CD4-positive, alpha-beta T cell treated with Interferon alpha-2 for 1 hour (primary cell): ENCODE measurements around the gene OR5K3.
A peak's percentile ranks its signal among the peaks of the same experiment; 100 is the strongest.
"Not testable (repeated sequence)": the region's sequence is repeated elsewhere in the genome, so short reads cannot be mapped to it uniquely, and the experiment has no call there.

Experiments used
- DNase-seq, 2 donors: peaks; one replicate each; pipeline ENCODE4 v3.0.0-alpha.2; 2020 to 2022

The OR5K3 gene

GRCh38 chr3:98390366-98390765 lies at the start of gene OR5K3:
OR5K3 (plus strand) TSS chr3:98390666; CDS start chr3:98390666, 0 bp downstream.
- no peak for DNase-seq

DNA sequence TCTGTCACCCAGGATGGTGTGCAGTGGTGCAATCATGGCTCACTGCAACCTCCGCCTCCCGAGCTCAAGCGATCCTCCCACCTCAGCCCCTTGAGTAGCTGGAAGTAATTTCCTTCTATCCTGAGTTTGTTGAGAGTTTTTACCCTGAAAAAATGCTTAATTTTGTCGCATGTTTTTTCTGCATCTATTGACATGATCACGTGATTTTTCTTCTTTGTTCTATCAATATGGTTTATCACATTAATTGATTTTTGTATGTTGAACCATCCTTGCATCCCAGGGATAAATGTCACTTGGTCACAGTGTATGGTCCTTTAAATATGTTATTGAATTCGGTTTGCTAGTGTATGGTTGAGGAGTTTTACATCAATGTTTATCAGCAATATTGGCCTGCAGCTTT lies 48.7 kb upstream of the OR5K3 start:
- DNase-seq, result no peak

DNA sequence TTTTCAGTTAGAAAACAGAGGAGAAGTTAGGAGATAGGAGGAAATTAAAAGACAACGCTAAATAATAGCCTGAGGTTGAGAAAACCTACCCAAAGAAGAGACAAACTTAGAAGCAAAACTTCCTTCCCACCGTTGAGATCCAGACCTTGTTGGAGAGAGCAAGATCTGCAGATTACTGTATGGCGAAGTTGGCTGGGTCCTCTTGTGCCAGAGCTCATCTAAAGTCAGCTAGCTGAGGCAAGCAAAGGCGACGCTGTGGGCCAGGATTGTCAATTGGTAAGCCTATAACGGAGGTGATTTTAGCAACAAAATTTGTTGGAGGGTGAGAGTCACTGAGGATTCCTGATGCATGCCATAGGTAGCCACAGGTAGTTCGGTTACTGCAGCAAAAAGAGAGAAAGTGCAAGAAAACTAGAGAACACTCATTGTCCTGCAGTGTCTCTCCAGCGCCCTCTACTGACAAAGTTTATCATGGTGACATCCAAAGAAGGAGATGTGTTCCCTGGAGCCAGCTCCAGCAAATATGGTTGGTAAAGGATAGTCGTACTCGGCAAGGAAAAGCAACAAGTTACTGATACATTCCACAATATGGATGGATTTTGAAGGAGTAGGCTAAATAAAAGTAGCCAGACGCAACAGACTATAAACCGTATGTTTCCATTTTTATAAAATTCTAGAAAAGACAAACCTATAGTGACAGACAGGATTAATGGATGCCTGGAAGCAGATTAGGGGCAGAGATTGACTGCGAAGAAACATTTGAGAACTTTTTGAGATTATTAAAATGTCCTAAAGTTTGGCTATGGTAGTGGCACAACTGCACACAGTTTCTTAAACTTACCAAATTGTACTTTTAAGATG lies 46.6 kb upstream of the OR5K3 start:
- DNase-seq, result peak; percentile 11 to 56

DNA sequence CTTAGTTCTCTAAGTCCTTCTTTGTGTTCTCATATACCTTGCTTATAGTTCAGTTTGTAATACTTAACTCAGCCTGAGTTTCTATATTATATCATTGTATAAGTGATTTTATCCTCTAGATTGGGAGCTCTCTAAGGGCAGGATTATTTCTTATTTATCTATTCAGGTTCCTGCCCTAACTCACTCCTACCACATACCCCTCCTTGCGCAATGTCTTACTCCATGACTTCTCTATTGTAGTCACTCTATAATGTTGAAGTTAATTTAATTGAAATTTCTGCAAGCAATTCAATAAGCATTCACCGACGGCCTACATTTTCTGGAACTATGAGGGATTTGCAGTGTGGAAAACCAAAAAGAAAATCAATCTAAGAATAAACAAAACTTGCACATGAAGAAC lies 40.4 kb upstream of the OR5K3 start:
- DNase-seq, result no peak

- no peak for DNase-seq
Observed at GRCh38 chr3:98353554-98353953, 36.9 kb upstream of the OR5K3 start, which contains the start of gene OR5K4. OR5K4 (plus strand) TSS chr3:98353854; CDS start chr3:98353854, 0 bp downstream.

DNA sequence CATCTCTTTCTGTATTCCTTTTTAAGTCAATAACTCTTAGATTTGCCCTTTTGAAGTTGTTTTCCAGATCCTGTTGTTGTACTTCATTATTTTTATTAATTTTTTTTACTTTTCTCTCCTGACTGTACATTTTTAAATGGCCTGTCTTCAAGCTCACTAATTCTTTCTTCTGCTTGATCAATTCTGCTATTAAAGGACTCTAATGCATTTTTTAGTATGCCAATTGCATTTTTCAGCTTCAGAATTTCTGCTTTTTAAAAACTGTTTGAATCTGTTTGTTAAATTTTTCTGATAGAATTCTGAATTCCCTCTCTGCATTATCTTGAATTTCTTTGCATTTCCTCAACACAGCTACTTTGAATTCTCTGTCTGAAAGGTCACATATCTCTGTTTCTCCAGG lies 31.2 kb upstream of the OR5K3 start:
- DNase-seq, result no peak

GRCh38 chr3:98359993-98360675 lies 30.3 kb upstream of the OR5K3 start:
- DNase-seq, result peak in 1 of 2 donors; percentile 18

DNA sequence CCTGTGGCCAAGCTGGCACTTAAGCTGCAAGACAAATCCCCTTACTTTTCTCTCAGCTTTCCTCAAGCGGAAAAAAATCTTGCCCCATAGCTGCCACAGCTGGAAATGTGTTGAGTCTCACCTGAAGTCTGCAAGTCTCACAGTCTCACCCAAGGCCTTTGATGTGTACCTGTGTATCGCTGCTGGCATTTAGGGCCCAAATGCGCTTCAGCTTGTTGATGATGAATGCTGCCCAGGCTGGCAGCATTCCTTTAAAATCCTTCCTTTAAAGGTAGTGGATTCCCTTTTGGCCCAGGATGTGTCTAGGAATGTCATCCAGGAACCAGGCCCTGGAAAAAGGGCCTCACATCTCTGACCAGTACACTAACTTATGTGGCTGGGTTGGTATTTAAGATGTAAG lies 29.8 kb upstream of the OR5K3 start:
- DNase-seq, result no peak

- no peak for DNase-seq
Observed at GRCh38 chr3:98361289-98361688, 29.2 kb upstream of the OR5K3 start.

DNA sequence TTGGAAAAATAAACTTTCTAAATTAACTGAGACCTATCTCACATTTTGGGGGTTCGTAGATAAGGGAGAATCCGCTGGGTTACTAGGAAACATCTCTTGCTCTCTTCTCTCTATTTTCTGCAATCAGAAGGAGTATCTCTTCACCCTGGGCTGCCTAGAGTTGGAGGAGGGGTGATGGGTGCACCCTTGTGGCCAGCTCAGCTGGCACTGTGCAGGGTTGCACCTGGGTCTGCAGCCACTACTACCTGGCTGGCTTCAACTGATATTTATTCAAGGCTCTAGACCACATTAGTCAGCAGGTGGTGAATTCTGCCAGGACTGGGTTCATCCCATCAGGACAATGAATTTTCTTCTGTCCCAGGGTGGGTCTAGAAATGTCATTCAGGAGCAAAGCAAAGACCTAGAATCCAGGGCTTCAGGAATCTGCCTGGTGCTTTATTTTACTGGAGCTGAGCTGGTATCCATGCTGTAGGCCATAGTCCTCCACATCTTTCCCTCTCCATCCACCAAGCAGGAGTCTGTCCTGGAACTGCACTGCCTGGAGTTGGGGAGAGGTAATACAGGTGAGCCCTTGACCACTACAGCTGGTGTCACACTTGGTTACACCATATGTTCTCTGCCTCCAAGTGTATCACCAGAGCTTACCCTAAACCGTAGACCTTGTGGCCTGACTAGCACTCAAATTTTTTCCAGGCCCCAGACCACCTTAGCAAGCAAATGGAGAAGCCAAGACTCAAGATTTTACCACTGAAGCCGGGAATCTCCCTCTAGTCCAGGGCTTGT lies 22.8 kb upstream of the OR5K3 start:
- no peak for DNase-seq

DNA sequence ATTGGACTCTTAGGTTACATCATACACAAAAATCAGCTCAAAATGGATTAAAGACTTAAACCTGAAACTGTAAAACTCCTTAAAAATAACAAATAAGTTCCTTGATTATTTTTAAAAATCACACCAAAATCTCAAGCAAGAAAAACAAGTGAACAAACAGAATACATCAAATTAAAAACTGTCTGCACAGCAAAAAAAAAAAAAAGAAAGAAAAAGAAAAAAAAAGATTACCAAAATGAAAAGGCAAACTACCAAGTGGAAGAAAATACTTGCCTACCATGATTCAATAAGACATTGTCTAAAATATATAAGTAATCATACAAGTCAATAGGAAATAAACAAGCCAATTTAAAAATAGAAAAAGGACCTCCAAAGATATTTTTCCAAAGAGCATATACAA lies 19.3 kb upstream of the OR5K3 start:
- no peak for DNase-seq

DNA sequence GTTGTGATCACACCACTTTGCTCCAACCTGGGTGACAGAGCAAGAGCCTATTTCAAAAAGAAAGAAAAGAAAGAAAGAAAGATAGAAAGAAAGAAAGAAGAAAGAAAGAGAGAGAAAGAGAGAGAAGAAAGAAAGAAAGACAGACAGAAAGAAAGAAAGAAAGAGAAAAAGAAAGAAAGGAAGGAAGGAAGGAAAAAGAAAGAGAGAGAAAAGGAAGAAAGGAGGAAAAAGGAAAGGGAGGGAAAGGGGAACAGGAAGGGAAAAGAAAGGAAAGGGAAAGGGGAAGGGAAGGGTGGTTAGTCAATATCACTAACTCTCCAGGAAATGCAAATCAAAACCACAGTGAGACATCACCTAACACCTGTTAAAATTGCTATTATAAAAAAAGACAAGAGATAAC lies 18.6 kb upstream of the OR5K3 start:
- no peak for DNase-seq

DNA sequence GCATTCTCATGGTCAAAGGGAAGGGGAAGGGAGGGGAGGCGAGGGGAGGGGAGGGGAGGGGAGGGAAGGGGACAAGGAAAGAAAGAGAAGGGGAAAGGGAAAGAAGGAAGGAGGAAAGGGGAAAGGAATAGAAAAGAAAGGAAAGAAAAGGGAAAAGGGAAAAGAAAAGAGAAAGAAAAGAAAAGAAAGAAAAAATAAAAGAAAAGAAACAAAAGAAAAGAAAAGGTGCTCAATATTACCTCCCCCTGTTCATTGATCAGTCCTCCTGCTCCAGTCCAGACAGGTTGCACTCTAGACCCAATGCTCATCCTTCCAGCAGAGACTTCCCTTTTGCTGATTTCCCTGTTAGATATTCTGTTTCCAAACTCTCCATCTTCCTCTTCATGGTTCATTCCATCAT lies 18.0 kb upstream of the OR5K3 start:
- no peak for DNase-seq

GRCh38 chr3:98376631-98377030 lies 13.8 kb upstream of the OR5K3 start:
- no peak for DNase-seq

DNA sequence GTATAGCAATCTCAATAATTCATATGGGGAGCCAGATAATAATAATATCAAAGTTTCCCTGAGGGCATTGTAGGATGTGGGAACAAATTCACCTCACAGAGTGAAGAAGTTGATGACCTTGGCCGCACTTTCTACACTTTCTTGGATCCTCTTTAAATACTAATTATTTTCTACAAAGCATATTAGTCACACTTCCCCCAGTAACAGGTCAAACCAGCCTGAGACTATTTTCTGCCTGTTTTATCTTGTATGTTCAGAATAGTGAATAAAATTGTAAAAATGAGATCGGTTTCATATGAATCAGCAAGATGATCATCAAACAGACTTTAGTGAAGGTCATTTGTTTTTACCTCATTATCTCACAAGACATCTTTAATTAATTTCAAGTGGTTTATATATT lies 2.3 kb upstream of the OR5K3 start:
- DNase-seq, result no peak

DNA sequence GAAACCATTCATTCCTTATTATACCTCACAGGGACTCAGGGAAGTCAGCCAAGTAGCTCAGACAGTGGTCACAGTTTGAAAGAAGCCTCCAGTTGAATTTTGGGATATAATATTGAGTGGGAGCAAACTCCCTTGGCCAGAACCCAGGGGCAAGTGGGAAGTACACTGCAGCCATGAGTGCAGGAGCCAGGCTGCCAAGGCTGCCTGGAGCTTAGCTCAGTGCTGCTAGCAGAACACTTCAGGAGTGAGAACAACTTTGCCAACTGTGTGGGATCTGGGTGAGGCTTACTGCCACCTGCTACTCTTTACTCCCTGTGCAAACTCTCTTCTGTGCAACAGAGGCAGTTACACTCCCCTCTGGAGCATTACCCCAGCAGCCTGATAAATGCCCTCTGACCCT lies 4.6 kb downstream of the OR5K3 start:
- DNase-seq, result no peak

GRCh38 chr3:98396482-98396881 lies 6.0 kb downstream of the OR5K3 start:
- DNase-seq, result not testable (repeated sequence)

DNA sequence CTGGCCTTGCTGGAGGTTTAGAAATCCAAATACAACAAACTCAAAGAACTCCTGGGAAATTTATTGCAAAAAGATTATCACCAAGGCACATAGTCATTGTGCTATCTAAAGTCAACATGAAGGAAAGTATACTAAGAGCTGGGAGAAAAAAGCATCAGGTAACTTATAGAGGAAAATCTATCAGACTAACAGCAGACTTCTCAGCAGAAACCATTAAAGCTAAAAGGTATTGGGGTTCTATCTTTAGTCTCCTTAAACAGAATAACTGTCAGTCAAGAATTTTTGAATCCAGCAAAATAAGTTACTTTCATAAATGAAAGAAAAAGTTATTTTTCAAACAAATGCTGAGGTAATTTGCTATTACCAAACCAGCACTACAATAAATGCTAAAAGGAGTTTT lies 8.0 kb downstream of the OR5K3 start:
- no peak for DNase-seq

DNA sequence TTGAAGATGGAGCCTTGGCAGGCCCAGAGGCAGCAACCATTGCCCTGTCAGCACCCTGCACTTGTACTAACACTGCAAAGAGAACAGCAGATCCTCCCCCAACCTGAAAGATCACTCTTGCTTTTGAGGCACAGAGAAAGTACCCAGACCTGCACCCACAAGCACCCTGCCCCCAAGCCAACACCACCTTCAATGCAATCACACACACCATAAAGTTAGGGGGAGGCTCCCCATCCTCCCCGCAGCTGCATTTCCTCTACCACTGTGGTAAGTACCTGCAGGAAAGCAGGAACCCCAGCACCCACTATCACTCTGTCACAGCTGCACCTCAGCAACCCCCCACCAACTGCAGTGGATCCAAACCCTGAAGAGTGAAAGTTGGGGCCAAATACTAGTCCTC lies 12.0 kb downstream of the OR5K3 start:
- no peak for DNase-seq

DNA sequence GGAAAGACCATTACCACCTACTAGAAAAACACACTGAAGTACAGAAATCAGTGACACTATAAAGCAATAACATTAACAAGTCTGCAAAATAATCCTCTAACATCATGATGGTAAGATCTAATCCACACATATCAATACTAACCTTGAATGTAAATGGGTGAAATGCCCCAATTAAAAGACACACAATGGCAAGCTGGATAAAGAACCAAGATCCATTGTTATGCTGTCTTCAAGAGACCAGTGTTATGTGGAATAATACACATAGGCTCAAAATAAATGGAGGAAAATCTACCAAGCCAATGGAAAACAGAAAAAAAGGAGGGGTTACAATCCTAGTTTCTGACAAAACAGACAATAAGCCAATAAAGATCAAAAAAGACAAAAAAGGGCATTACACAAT lies 13.5 kb downstream of the OR5K3 start:
- no peak for DNase-seq

- DNase-seq, result no peak
Observed at GRCh38 chr3:98406034-98406433, 15.6 kb downstream of the OR5K3 start.

DNA sequence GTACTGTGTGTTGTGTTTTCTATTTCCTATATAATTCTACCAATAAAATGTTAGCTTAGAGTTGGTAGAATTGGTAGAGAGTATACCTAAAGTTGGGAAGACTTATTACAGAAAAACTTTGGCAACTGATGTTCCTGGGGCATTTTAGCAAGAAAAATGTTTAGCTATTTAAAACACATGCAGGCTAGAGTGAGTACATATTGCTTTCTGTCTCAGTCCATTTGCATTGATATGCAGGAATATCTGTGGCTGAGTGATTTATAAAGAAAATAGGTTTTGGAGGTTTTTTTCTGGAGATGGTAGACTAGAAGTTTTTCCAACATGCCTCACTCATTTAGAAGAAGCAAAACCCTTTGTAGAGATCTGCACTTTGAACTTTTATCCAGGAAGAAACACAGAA lies 42.1 kb downstream of the OR5K3 start:
- DNase-seq, result no peak

DNA sequence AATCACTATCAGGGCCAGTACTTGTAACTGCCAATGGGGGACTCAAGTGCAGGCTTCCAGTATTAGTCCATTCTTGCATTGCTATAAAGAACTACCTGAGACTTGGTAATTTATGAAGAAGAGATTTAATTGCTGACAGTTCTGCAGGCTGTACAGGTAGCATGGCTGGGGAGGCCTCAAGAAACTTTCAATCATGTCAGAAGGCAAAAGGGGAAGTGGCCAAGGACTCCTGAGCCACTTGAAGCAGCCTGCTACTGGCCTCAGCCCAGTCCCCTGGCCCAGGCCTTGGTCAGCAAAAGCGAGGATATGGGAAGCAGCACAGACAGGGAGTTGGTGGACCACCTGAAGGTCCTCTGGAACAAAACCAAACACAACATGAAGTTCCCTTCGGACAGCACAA lies 43.3 kb downstream of the OR5K3 start:
- no peak for DNase-seq

- no peak for DNase-seq
Observed at GRCh38 chr3:98434412-98434811, 43.9 kb downstream of the OR5K3 start.
